Fibroblast of the aortic adventitia (primary cell): ENCODE measurements around the gene SH3PXD2A. TPM values are rescaled to one million over a fixed set of nuclear protein-coding genes. Genes with fewer than 3 reads are reported as not detected.

Experiments used
- DNase-seq: peaks from one replicate; pipeline ENCODE4 v3.0.0-alpha.2; 2010; ENCODE audit warnings: low read depth
- H3K4me3 ChIP-seq: 2 replicates; pipeline ENCODE4 v1.5.1; 2011; ENCODE audit warnings: low read depth, mild to moderate bottlenecking, control low read depth, low read length, moderate library complexity
- total RNA-seq: library from RNA; depleted of rRNA; stranded (reverse); fragments of >200 nt; gene quantifications from 2 replicates; pipeline ENCODE4 v1.2.3, GENCODE V29; 2012; ENCODE audit warnings: low replicate concordance
- TF ChIP-seq, protein P1 (sequence below): IDR thresholded peaks from 2 replicates; pipeline ENCODE4 v1.5.1; 2011; ENCODE audit warnings: mild to moderate bottlenecking, low read length, control low read depth, inconsistent platforms; ENCODE audit not compliant: insufficient read depth

The SH3PXD2A gene
- total RNA-seq, 1 donor, result 20.4 TPM

DNA sequence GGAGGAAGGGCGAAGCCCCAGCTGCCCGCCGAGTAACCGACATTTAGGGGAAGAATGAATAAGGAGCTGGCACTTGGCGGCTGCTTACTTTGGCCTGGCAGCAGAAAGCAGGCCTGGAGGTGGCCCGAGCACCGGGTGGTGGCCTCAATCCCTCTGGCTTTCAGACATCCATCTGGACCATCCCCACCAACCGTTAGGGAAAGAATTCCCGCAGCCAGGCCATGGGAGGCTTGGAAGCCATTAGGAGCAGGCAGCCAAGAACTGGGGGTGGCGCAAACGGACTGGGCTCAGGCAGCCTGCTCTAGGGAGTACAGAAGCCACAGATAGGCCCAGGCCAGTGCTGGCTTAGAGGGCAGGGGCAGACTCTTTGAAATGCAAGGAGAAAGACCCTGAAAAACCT is 229.2 kb downstream of the SH3PXD2A start:
- no peak for DNase-seq
- TF ChIP-seq, protein P1, sequence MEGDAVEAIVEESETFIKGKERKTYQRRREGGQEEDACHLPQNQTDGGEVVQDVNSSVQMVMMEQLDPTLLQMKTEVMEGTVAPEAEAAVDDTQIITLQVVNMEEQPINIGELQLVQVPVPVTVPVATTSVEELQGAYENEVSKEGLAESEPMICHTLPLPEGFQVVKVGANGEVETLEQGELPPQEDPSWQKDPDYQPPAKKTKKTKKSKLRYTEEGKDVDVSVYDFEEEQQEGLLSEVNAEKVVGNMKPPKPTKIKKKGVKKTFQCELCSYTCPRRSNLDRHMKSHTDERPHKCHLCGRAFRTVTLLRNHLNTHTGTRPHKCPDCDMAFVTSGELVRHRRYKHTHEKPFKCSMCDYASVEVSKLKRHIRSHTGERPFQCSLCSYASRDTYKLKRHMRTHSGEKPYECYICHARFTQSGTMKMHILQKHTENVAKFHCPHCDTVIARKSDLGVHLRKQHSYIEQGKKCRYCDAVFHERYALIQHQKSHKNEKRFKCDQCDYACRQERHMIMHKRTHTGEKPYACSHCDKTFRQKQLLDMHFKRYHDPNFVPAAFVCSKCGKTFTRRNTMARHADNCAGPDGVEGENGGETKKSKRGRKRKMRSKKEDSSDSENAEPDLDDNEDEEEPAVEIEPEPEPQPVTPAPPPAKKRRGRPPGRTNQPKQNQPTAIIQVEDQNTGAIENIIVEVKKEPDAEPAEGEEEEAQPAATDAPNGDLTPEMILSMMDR, result no peak
- H3K4me3 ChIP-seq, result no peak overlapping the region

DNA sequence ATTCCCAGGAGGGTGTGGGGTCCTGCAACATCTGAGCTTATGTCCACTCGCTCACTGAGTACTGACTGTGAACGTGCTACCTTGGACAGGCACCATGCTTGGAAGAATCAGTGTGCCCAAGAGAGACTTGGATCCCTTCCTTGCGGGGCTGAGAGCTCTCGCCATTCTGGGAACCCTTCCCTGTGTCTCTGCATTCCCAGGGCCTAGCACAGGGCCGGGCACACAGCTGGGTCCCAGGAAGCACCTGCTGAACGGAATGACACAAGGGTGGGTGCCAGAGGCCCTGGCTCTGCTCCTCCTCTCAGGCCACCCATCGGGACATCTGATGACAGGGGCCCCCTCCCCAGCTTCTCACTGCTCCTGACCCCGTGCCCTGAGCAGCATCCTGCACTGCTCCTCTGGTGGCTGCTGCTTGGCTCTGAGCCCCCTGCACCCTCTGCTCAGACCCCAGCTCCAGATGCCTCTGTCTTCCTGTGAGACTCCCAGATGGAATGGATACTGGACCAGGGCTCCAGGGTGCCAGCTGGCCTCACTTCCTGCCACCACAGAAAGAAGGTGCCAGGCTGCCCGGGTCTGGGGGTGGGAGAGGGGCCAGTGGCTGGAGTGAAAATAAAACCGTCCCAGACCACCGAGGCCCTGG is 232.3 kb downstream of the SH3PXD2A start:
- DNase-seq, result no peak
- TF ChIP-seq, protein P1, result no peak
- no peak overlapping the region for H3K4me3 ChIP-seq

DNA sequence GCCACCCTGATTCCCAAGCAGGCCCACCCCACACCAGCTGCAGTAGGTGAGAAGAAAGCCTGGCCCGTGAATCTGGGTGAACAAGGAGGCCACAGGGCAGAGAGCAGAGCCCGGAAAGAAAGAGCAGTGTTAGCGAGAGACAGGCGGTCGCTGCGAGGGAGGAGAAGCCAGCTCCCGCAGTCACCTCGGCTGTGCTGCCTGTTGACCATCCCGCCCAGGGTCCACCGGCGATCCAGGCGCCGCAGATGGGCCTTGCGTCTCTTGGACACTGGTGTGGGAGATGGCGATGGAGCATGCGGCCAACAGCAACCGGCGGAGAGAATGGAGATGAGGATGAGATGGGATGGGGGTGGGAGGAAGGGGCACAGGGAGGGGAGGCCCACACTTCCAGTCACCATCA is 233.1 kb downstream of the SH3PXD2A start:
- no peak for DNase-seq
- no peak overlapping the region for H3K4me3 ChIP-seq
- TF ChIP-seq, protein P1, result no peak

DNA sequence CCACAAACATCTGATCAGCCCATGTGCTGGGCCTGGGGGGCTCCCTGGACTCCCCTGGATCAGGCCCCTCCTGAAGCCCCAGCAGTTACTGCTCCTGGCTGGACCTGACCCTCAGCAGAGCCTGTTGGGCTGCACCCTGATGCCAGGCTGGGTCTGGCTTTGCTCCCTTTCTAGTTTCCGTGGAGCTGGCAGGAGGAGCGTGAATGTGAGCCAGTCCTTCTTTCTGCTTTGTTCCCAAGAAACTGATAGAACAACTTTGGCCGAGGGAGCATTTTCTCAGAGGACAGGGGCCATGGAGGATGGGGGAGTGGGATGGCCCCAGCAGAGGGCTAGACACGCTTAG is 233.6 kb downstream of the SH3PXD2A start:
- H3K4me3 ChIP-seq, result no peak overlapping the region
- no peak for DNase-seq
- TF ChIP-seq, protein P1, result no peak

DNA sequence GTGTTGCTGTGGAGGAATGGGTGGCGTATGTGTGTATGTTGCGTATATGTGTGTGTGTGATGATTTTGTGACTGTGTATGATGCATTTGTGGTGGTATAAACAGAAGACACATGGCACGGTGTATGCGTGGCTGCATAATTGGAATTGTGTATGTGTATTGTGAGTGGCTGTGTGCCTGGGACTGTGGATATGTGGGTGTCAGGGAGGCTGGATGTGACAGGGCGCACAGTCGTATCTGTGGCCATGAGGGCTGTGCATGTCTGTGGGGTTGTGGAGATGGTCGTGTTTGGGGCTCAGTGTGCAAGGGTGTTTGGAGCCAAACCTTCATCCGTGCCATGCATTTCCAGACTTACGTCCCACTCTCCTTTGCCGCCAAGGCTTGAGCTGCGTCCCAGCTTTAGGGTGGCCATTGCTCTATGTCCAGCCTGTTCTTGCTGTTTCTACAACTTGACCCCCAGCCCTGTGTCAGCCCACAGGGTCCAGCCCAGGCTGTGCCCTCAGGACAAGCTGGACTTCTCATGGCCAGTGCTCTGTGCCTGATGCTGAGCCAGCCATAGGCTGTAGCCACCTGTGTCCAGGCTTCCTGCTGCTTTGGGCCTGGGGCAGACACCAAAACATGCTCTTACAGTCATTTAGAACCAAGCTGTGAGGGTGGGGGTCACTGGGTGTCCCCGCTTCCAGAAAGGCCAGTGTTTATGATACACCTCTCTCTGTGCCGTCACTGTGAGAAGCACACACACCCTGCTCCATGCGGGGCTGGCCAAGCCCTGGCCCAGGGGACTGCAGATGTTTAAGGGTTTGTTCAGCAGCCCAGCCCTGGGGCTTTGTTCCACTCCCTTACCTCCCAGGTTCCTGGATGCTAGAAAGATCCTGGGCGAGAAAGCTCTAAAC is 234.2 kb downstream of the SH3PXD2A start:
- TF ChIP-seq, protein P1, result no peak
- H3K4me3 ChIP-seq, result no peak overlapping the region
- no peak for DNase-seq

DNA sequence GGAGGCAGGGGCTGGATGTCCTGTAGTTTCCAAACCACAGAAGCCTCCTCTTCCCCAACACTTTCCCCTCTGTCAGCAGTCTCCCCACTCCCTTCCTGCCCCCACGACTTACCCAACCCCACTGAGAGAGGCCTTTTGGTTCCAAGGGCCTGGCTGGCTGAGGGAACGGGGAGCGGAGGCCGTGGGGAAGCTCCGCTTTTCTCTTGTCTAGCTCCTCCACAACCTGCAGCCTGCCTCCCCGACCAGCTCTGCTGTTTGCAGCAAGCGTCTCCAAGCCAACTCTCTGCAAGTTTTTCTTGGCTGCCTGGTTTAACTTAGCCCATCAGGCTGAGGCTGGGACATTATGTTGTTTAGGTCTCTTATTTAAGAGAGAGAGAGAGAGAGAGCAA is 235.0 kb downstream of the SH3PXD2A start:
- TF ChIP-seq, protein P1, result no peak
- DNase-seq, result no peak
- H3K4me3 ChIP-seq, result no peak overlapping the region
